Midbrain (tissue), 1 donor: ENCODE data around the gene RELN.

Experiments
- DNase-seq: peaks from one replicate; lab custom pipeline; 2025; lab: John Stamatoyannopoulos, UW

The RELN gene

GRCh38 chr7:103474956-103475355 is 514.5 kb downstream of the RELN start:
- DNase-seq, result no peak

- no peak for DNase-seq
Observed at GRCh38 chr7:103469095-103469948, 520.1 kb downstream of the RELN start.

GRCh38 chr7:103466814-103467213 is 522.6 kb downstream of the RELN start:
- no peak for DNase-seq

- no peak for DNase-seq
Observed at GRCh38 chr7:103462358-103462757, 527.1 kb downstream of the RELN start.

- peak; percentile 37 for DNase-seq
Observed at GRCh38 chr7:103447073-103447960, 542.1 kb downstream of the RELN start.

GRCh38 chr7:103446049-103446520 is 543.4 kb downstream of the RELN start, which contains the start of gene SLC26A5:
TSS of gene SLC26A5 (minus strand) at chr7:103446207. CDS start at chr7:103421514, 24,693 bp downstream.
- DNase-seq, result no peak

- DNase-seq, result no peak
Observed at GRCh38 chr7:103445228-103446048, 544.0 kb downstream of the RELN start.

- DNase-seq, result no peak
Observed at GRCh38 chr7:103439661-103440060, 549.8 kb downstream of the RELN start.

- no peak for DNase-seq
Observed at GRCh38 chr7:103437623-103438022, 551.8 kb downstream of the RELN start.

- no peak for DNase-seq
Observed at GRCh38 chr7:103432712-103433111, 556.7 kb downstream of the RELN start.

GRCh38 chr7:103425177-103425576 is 564.3 kb downstream of the RELN start:
- DNase-seq, result no peak

GRCh38 chr7:103423467-103424179 is 565.8 kb downstream of the RELN start:
- DNase-seq, result no peak
